OCI-LY7 (cell line): ENCODE results near the gene IL1RN. TPM values are rescaled to one million over a fixed set of nuclear protein-coding genes. Genes with fewer than 3 reads are reported as not detected.

Source experiments
- BruUV-seq: library from RNA; stranded (reverse); fragments of 400-500 nt; replicated peaks from 2 replicates; lab custom pipeline; 2021; lab: Mats Ljungman, UMichigan
- CTCF ChIA-PET: fragments of 300-600 bp; sonication (Branson Sonifier 250); formaldehyde crosslinking; loops from one replicate; lab custom pipeline; 2022; ENCODE audit warnings: antibody characterized with exemption; ENCODE audit not compliant: unreplicated experiment; lab: Charles Lee
- POLR2A ChIA-PET: fragments of 300-600 bp; sonication (Branson Sonifier 250); formaldehyde crosslinking; loops from one replicate; lab custom pipeline; 2022; ENCODE audit warnings: antibody characterized with exemption; lab: Charles Lee
- DNase-seq: peaks from one replicate; pipeline ENCODE4 v3.0.0-alpha.2; 2015; ENCODE audit warnings: low spot score
- H2AFZ ChIP-seq: fragments of 200-600 bp; sonication (generic), shearing (Covaris generic); 2 replicates; pipeline ENCODE4 v1.6.1; 2014; ENCODE audit warnings: mild to moderate bottlenecking, antibody characterized with exemption, low read length, moderate library complexity
- H3K27ac ChIP-seq: fragments of 200-600 bp; sonication (generic); 2 replicates; pipeline ENCODE4 v1.5.1; 2014; ENCODE audit warnings: mixed run types, low read depth, mild to moderate bottlenecking, moderate library complexity, low read length, inconsistent platforms; ENCODE audit not compliant: poor library complexity, severe bottlenecking
- H3K36me3 ChIP-seq: fragments of 200-600 bp; sonication (generic); 2 replicates; pipeline ENCODE4 v1.6.1; 2014; ENCODE audit warnings: mild to moderate bottlenecking, antibody characterized with exemption, low read length, moderate library complexity, mixed read lengths; ENCODE audit not compliant: insufficient read depth
- H3K4me1 ChIP-seq: fragments of 200-600 bp; sonication (generic); 2 replicates; pipeline ENCODE4 v1.5.1; 2014; ENCODE audit warnings: mild to moderate bottlenecking, low read length; ENCODE audit not compliant: insufficient read depth, poor library complexity, severe bottlenecking
- H3K4me2 ChIP-seq: fragments of 200-600 bp; sonication (generic); 2 replicates; pipeline ENCODE4 v1.6.1; 2014; ENCODE audit warnings: mild to moderate bottlenecking, low read length
- H3K4me3 ChIP-seq: fragments of 200-600 bp; sonication (generic); 2 replicates; pipeline ENCODE4 v1.5.1; 2014; ENCODE audit warnings: mild to moderate bottlenecking, low read depth, low read length; ENCODE audit not compliant: poor library complexity, severe bottlenecking
- H3K79me2 ChIP-seq: fragments of 200-600 bp; sonication (generic); 2 replicates; pipeline ENCODE4 v1.6.1; 2016; ENCODE audit warnings: low read depth, mild to moderate bottlenecking, low read length, moderate library complexity, mixed read lengths; ENCODE audit not compliant: insufficient read depth
- H3K9me2 ChIP-seq: fragments of 200-600 bp; sonication (generic); 2 replicates; pipeline ENCODE4 v1.6.1; 2016; ENCODE audit warnings: mild to moderate bottlenecking, low read length, mixed read lengths; ENCODE audit not compliant: insufficient read depth
- H3K9me3 ChIP-seq: fragments of 200-600 bp; sonication (generic); 2 replicates; pipeline ENCODE4 v1.6.1; 2014; ENCODE audit warnings: mild to moderate bottlenecking, mixed run types, low read length, mixed read lengths
- H4K20me1 ChIP-seq: fragments of 200-600 bp; sonication (generic); 2 replicates; pipeline ENCODE4 v1.6.1; 2014; ENCODE audit warnings: mild to moderate bottlenecking, antibody characterized with exemption, low read length, moderate library complexity, mixed read lengths; ENCODE audit not compliant: insufficient read depth
- CTCF ChIP-seq: fragments of 200-600 bp; sonication (generic); conservative IDR thresholded peaks from 2 replicates; pipeline ENCODE4 v1.5.1; 2014; ENCODE audit warnings: mild to moderate bottlenecking, antibody characterized with exemption, low read length, moderate library complexity, mixed read lengths
- EZH2phosphoT487 ChIP-seq: fragments of 200-600 bp; sonication (generic); IDR thresholded peaks from 2 replicates; pipeline ENCODE4 v1.6.1; 2018; ENCODE audit warnings: low read depth, borderline replicate concordance, mild to moderate bottlenecking, mixed run types, antibody characterized with exemption, low read length, moderate library complexity, mixed read lengths
- intact Hi-C: fragments of 100-400 bp; cut with micrococcal nuclease; formaldehyde crosslinking; loops from one replicate; pipeline ENCODE4 v1.10.0; 2022; ENCODE audit not compliant: unreplicated experiment
- total RNA-seq, 2 experiments: library from RNA; depleted of rRNA in 1 of 2; stranded (reverse); fragments of >200 nt in 1 of 2; shearing (Covaris generic) in 1 of 2; gene quantifications; 2 replicates each; pipeline ENCODE4 v1.2.3, GENCODE V29; 2014 to 2022

Gene IL1RN
- total RNA-seq, 2 experiments from 2014 or later: not detected

DNA sequence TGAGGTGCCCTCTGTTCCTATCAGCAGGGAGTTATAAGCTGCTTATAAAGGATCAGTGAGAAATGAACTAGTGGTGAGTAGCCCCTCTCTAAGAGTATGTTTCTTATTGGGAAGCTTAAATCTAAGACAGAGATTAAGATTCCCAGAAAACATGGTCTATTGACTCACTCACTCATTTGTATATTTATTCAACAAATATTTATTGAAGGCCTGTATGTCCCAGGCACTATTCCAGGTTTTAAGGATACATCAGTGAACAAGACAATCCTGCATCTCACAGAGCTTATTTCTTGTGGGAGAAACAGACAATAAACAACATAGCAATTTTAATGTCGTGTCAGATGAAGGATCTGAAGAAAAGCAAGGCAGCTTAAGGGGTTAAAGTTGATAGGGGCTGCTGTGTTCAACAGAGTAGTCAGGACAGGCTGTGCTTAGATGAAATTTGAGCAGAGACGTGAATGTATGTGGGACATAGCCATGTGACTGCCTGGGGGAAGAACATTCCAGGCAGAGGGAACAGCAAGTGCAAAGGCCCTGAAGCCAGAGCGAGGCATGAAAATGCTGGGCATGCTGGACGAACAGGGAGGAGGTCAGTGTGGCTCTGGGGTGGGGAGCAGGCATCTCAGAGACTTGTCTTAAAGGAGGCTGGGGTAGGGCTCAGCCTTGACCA lies 31.6 kb downstream of the IL1RN start:
- Histone ChIP-seq H3K79me2 (no peaks in the 10 kb centered on the region), H3K27ac (no peak overlapping the region), H3K36me3 (no peaks in the 10 kb centered on the region), H3K9me2 (no peaks in the 10 kb centered on the region), H3K9me3 (no peaks in the 10 kb centered on the region), H2AFZ (no peak overlapping the region), H3K4me3 (no peak overlapping the region), H3K4me1 (no peaks in the 10 kb centered on the region), H4K20me1 (no peaks in the 10 kb centered on the region), H3K4me2 (no peak overlapping the region)
- DNase-seq: no peak
- BruUV-seq: no TSS peak
- intact Hi-C loops: no loop called here
- ChIA-PET POLR2A (interaction anchor here (0.7 kb wide), 1 partner anchor 10 kb away, joined by 3 read pairs; no protein-coding TSS in a partner anchor), CTCF (no interaction called here)
- no peak for TF ChIP-seq EZH2phosphoT487

- POLR2A ChIA-PET: interaction anchor here (0.9 kb wide), 1 partner anchor 14 kb away, joined by 3 read pairs; no protein-coding TSS in a partner anchor
- H3K79me2 ChIP-seq: no peaks in the 10 kb centered on the region
These were observed 32.9 kb downstream of the IL1RN start for GRCh38 chr2:113160248-113160647.

DNA sequence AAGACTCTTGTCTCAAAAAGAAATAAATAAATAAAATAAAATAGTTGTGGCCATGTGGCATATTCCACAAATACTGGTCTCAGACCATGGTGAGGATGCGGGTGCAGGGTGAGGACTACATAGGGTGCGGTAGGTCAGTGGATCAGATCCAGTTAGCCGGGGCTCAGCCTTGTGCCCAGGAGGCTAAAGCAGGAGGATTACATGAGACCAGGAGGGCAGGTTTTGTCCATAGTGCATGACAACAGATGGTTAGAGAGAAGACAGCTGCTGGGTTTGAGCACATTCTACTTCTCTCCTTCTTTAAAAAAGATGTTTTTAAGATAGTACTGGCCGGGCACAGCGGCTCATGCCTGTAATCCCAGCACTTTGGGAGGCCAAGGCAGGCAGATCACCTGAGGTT lies 33.6 kb downstream of the IL1RN start:
- BruUV-seq: no TSS peak
- intact Hi-C loops: no loop called here
- no peak overlapping the region for H3K27ac ChIP-seq
- H3K4me1 ChIP-seq: no peaks in the 10 kb centered on the region
- H3K9me3 ChIP-seq: no peaks in the 10 kb centered on the region
- no peak overlapping the region for H3K4me3 ChIP-seq
- TF ChIP-seq CTCF (no peak), EZH2phosphoT487 (no peak)
- H3K36me3 ChIP-seq: no peaks in the 10 kb centered on the region
- H3K9me2 ChIP-seq: no peaks in the 10 kb centered on the region
- DNase-seq: no peak
- POLR2A ChIA-PET: interaction anchor here (0.9 kb wide), 1 partner anchor 13 kb away, joined by 3 read pairs; no protein-coding TSS in a partner anchor
- CTCF ChIA-PET: no interaction called here
- H3K79me2 ChIP-seq: no peaks in the 10 kb centered on the region
- no peak overlapping the region for H3K4me2 ChIP-seq
- no peak overlapping the region for H2AFZ ChIP-seq
- H4K20me1 ChIP-seq: no peaks in the 10 kb centered on the region

More at GRCh38 chr2:113160248-113160647, 32.9 kb downstream of the IL1RN start:
- intact Hi-C loops: no loop called here
- no peak for DNase-seq
- Histone ChIP-seq H3K9me3 (no peaks in the 10 kb centered on the region), H3K4me1 (no peaks in the 10 kb centered on the region), H3K27ac (no peak overlapping the region), H4K20me1 (no peaks in the 10 kb centered on the region), H3K4me3 (no peak overlapping the region), H3K9me2 (no peaks in the 10 kb centered on the region), H2AFZ (no peak overlapping the region), H3K36me3 (no peaks in the 10 kb centered on the region), H3K4me2 (no peak overlapping the region)
- CTCF ChIA-PET: no interaction called here
- no TSS peak for BruUV-seq
- no peak for TF ChIP-seq CTCF
- TF ChIP-seq EZH2phosphoT487: no peak
